GM12892 (cell line): ENCODE data around the gene MAP4K4.

Experiments used
- POLR2A ChIP-seq: IDR thresholded peaks from 2 replicates; pipeline ENCODE4 v1.6.1; 2011; ENCODE audit warnings: low read depth, low read length, control low read depth
- POLR2AphosphoS5 ChIP-seq: IDR thresholded peaks from 2 replicates; pipeline ENCODE4 v1.6.1; 2011; ENCODE audit warnings: low read depth, low read length, control low read depth

DNA sequence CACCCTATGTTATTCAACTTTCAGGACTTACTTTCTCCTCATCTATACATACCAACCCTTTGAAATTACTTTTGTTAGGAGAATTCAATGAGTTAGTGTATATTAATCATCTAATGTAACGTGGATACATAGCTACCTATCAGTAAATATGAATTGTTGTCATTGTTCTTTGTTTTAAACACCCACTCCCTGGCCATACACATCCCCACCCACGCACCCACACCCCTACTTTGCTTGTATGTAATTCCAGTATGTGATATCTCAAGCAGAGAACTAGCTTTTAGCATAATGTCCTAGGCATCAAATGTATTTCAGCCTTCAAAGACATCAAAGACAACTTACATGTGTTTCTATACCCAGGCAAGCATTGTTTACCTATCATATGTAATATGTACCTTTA is 129.2 kb downstream of the MAP4K4 start:
- TF ChIP-seq POLR2AphosphoS5 = no peak
- no peak for TF ChIP-seq POLR2A
